ENCODE measurements around the gene HCFC1.

DNA sequence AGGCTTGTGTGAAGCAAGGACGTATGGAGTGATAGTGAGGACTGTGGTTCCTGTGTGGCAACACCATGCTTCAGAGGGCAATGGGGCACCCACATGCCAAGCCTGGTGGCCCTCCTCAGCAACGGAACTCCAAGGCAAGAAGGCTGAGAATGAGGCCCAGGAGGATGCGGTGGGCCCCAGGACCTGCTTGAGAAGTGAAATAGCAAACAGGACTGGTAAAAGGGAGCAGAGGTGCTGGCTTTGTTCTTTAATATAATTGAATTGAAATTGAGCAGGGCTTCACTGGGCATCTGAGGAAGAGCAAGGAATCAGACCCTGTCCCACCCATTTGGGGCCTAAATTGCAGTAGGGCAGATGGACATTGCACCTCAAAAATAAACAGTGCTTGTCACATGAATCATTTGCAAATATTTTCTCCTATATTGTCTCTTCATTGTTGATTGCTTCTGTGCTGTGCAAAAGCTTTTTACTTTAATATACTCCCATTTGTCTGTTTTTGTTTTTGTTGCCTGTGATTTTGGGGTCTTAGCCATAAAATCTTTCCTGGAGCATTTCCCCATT lies 3.2 kb upstream of the HCFC1 start:
- TF ChIP-seq, protein P1, sequence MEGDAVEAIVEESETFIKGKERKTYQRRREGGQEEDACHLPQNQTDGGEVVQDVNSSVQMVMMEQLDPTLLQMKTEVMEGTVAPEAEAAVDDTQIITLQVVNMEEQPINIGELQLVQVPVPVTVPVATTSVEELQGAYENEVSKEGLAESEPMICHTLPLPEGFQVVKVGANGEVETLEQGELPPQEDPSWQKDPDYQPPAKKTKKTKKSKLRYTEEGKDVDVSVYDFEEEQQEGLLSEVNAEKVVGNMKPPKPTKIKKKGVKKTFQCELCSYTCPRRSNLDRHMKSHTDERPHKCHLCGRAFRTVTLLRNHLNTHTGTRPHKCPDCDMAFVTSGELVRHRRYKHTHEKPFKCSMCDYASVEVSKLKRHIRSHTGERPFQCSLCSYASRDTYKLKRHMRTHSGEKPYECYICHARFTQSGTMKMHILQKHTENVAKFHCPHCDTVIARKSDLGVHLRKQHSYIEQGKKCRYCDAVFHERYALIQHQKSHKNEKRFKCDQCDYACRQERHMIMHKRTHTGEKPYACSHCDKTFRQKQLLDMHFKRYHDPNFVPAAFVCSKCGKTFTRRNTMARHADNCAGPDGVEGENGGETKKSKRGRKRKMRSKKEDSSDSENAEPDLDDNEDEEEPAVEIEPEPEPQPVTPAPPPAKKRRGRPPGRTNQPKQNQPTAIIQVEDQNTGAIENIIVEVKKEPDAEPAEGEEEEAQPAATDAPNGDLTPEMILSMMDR (IDR thresholded peaks at IDR 0.05; ENCODE audit: poor library complexity), result no peak
- no peak for TF ChIP-seq EZH2phosphoT487 (IDR thresholded peaks at IDR 0.05; ENCODE audit: low read depth, severe bottlenecking, unreplicated experiment)

Data from hepatocyte (in vitro differentiated cells).